H9 (cell line): Measurements from ENCODE around the gene TMEM98. TPM values are rescaled to one million over a fixed set of nuclear protein-coding genes. Genes with fewer than 3 reads are reported as not detected.

Experiments
- DNase-seq: peaks from one replicate; pipeline ENCODE4 v3.0.0-alpha.2; 2017
- H2AFZ ChIP-seq: one replicate; pipeline ENCODE4 v1.6.1; 2013; ENCODE audit warnings: mild to moderate bottlenecking, low read length, control low read depth, moderate library complexity
- H2AK5ac ChIP-seq: 2 replicates; pipeline ENCODE4 v1.6.1; 2013; ENCODE audit warnings: low read length, control low read depth, mixed read lengths; ENCODE audit not compliant: insufficient read length
- H2BK120ac ChIP-seq: one replicate; pipeline ENCODE4 v1.6.1; 2013; ENCODE audit warnings: low read depth, mild to moderate bottlenecking, low read length, control low read depth, inconsistent platforms; ENCODE audit not compliant: poor library complexity, severe bottlenecking
- H2BK12ac ChIP-seq: 2 replicates; pipeline ENCODE4 v1.6.1; 2013; ENCODE audit warnings: low read length, control low read depth, mixed read lengths, low read depth; ENCODE audit not compliant: insufficient read length
- H2BK15ac ChIP-seq: 2 replicates; pipeline ENCODE4 v1.6.1; 2013; ENCODE audit warnings: low read depth, low read length, control low read depth
- H2BK20ac ChIP-seq: one replicate; pipeline ENCODE4 v1.6.1; 2013; ENCODE audit warnings: low read depth, mild to moderate bottlenecking, low read length, control low read depth, inconsistent platforms; ENCODE audit not compliant: poor library complexity, severe bottlenecking
- H2BK5ac ChIP-seq: 2 replicates; pipeline ENCODE4 v1.6.1; 2013; ENCODE audit warnings: low read length, control low read depth, mixed read lengths; ENCODE audit not compliant: insufficient read length
- H3K14ac ChIP-seq: 2 replicates; pipeline ENCODE4 v1.6.1; 2013; ENCODE audit warnings: low read length, control low read depth; ENCODE audit not compliant: insufficient read depth
- H3K18ac ChIP-seq: 2 replicates; pipeline ENCODE4 v1.6.1; 2013; ENCODE audit warnings: low read depth, mild to moderate bottlenecking, mixed read lengths, low read length, control low read depth; ENCODE audit not compliant: insufficient read length
- H3K23ac ChIP-seq: 2 replicates; pipeline ENCODE4 v1.6.1; 2013; ENCODE audit warnings: low read length, control low read depth, mixed read lengths, low read depth; ENCODE audit not compliant: insufficient read length
- H3K23me2 ChIP-seq: 2 replicates; pipeline ENCODE4 v1.6.1; 2013; ENCODE audit warnings: low read depth, mild to moderate bottlenecking, mixed read lengths, low read length, control low read depth; ENCODE audit not compliant: insufficient read length, poor library complexity, severe bottlenecking
- H3K27ac ChIP-seq: 2 replicates; pipeline ENCODE4 v1.5.1; 2013; ENCODE audit warnings: low read length, control low read depth, mixed read lengths, low read depth; ENCODE audit not compliant: insufficient read length
- H3K27me3 ChIP-seq: 2 replicates; pipeline ENCODE4 v1.6.1; 2013; ENCODE audit warnings: low read length, control low read depth, inconsistent platforms; ENCODE audit not compliant: insufficient read depth
- H3K4ac ChIP-seq: 2 replicates; pipeline ENCODE4 v1.6.1; 2013; ENCODE audit warnings: low read depth, mild to moderate bottlenecking, control low read depth, inconsistent platforms, low read length, moderate library complexity
- H3K4me1 ChIP-seq: 2 replicates; pipeline ENCODE4 v1.6.1; 2013; ENCODE audit warnings: low read length, control low read depth, inconsistent platforms; ENCODE audit not compliant: insufficient read depth
- H3K4me2 ChIP-seq: 2 replicates; pipeline ENCODE4 v1.6.1; 2013; ENCODE audit warnings: low read length, control low read depth, mixed read lengths; ENCODE audit not compliant: insufficient read length, insufficient read depth
- H3K56ac ChIP-seq: 2 replicates; pipeline ENCODE4 v1.6.1; 2013; ENCODE audit warnings: low read depth, mild to moderate bottlenecking, mixed read lengths, low read length, control low read depth; ENCODE audit not compliant: insufficient read length
- H3K79me1 ChIP-seq: 2 replicates; pipeline ENCODE4 v1.6.1; 2013; ENCODE audit warnings: low read depth, mild to moderate bottlenecking, moderate library complexity, low read length, control low read depth, inconsistent platforms; ENCODE audit not compliant: insufficient read depth, poor library complexity, severe bottlenecking
- H3K79me2 ChIP-seq: 2 replicates; pipeline ENCODE4 v1.6.1; 2013; ENCODE audit warnings: low read length, control low read depth, inconsistent platforms; ENCODE audit not compliant: insufficient read depth
- H3K9ac ChIP-seq: 2 replicates; pipeline ENCODE4 v1.6.1; 2013; ENCODE audit warnings: low read length, control low read depth, mixed read lengths; ENCODE audit not compliant: insufficient read length; ENCODE audit errors: extremely low read depth
- H3K9me3 ChIP-seq: one replicate; pipeline ENCODE4 v1.6.1; 2013; ENCODE audit warnings: low read depth, low read length, inconsistent platforms; ENCODE audit not compliant: control insufficient read depth
- H3T11ph ChIP-seq: one replicate; pipeline ENCODE4 v1.6.1; 2013; ENCODE audit warnings: mild to moderate bottlenecking, low read length, control low read depth, inconsistent platforms
- H4K20me1 ChIP-seq: one replicate; pipeline ENCODE4 v1.6.1; 2013; ENCODE audit not compliant: control insufficient read depth, insufficient read length, insufficient read depth
- H4K5ac ChIP-seq: 2 replicates; pipeline ENCODE4 v1.6.1; 2013; ENCODE audit warnings: low read depth, mild to moderate bottlenecking, mixed read lengths, low read length, control low read depth; ENCODE audit not compliant: insufficient read length
- H4K8ac ChIP-seq: replicated peaks from 2 replicates; pipeline ENCODE4 v1.6.1; 2013; ENCODE audit warnings: low read length, control low read depth, mixed read lengths, low read depth; ENCODE audit not compliant: insufficient read length
- H4K91ac ChIP-seq: 2 replicates; pipeline ENCODE4 v1.6.1; 2013; ENCODE audit warnings: low read depth, mild to moderate bottlenecking, moderate library complexity, mixed read lengths, low read length, control low read depth; ENCODE audit not compliant: insufficient read length
- H3K27ac Mint-ChIP-seq, 3 experiments: 2 replicates in 2 of 3; 3 replicates in 1 of 3; pipeline ENCODE4 v1.8.0; 2020 to 2021; ENCODE audit warnings: mixed read lengths in 3 of 3, mild to moderate bottlenecking in 1 of 3, moderate library complexity in 1 of 3
- H3K27me3 Mint-ChIP-seq: 2 replicates; pipeline ENCODE4 v1.8.0; 2021; ENCODE audit warnings: low read depth, mild to moderate bottlenecking, moderate library complexity, mixed read lengths
- H3K36me3 Mint-ChIP-seq, 3 experiments: 2 replicates in 2 of 3; 3 replicates in 1 of 3; pipeline ENCODE4 v1.8.0; 2020 to 2021; ENCODE audit warnings: low read depth in 3 of 3, mixed read lengths in 3 of 3; ENCODE audit not compliant: insufficient read depth in 1 of 3
- H3K4me1 Mint-ChIP-seq, 2 experiments: 2 replicates each; pipeline ENCODE4 v1.8.0; 2020; ENCODE audit warnings: mixed read lengths in 2 of 2
- H3K4me3 Mint-ChIP-seq, 2 experiments: 2 replicates in 1 of 2; 3 replicates in 1 of 2; pipeline ENCODE4 v1.8.0; 2020 to 2021; ENCODE audit warnings: mild to moderate bottlenecking in 2 of 2, mixed read lengths in 2 of 2, moderate library complexity in 1 of 2
- H3K9me3 Mint-ChIP-seq, 2 experiments: 2 replicates in 1 of 2; 3 replicates in 1 of 2; pipeline ENCODE4 v1.8.0; 2020; ENCODE audit warnings: mild to moderate bottlenecking in 2 of 2, mixed read lengths in 2 of 2, moderate library complexity in 1 of 2
- WGBS: extraction: QIAGEN DNeasy Blood & Tissue Kit; methylation state at CpG from one replicate; pipeline ENCODE4 v1.1.7; 2013; ENCODE audit warnings: missing lambda C conversion rate, low lambda C conversion rate, mixed read lengths; ENCODE audit not compliant: insufficient read length; ENCODE audit errors: extremely low coverage; 5-methylcytosine and 5-hydroxymethylcytosine counted together
- total RNA-seq: library from RNA; stranded (reverse); gene quantifications from 2 replicates; pipeline ENCODE4 v1.2.1, GENCODE V29; 2021
- TF ChIP-seq, protein P1 (sequence below): fragments of 200-600 bp; sonication (generic); conservative IDR thresholded peaks from 3 replicates; pipeline ENCODE4 v1.8.0; 2021; ENCODE audit warnings: antibody characterized with exemption, mild to moderate bottlenecking

TMEM98 gene
- total RNA-seq, 1 experiment from 2014 or later = 78.4 TPM

DNA sequence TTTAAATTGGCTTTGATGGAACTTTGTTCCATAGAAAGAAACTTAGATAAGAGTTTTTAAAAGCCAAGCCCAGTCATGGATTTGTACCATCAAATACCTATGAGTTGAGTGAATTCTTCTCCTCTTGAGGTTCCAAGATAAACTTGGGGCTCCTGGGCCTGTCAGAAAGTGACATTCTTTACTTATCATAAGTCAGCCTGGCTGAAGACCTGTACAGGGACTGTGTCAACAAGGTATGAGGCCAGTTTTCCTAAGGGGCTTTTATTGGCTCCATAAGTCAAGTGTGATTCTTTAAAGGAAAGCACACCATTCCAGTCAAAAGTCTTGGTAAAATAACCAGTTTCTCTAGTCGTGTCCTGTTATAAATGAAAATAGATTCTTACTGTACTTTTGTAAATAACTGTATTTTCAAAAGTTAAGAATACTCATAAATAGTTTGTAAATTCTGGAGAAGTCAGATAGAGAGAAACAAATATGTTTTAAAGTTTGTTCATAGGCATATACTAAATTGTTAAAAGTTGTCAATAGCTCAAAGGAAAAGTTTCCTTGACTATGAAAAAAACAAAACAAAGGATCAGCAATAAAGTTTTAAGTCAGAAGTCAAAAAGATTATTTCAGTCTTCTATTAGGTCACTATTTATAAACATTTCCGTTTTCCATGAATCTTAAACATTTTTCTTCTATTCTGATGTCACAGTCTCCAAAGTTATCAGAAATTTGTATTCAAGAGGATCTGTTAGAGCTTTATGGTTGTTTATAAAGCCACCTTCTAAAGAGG lies 28.5 kb upstream of the TMEM98 start:
- Mint-ChIP-seq H3K36me3 (peaks cover 0 to 9% (median 2%) of the 10 kb centered on the region in 3 experiments; a peak in 3 of 7 replicates), H3K9me3 (peaks cover 9 to 14% of the 10 kb centered on the region in 2 experiments), H3K27ac (no peak overlapping the region), H3K4me3 (no peak overlapping the region), H3K27me3 (peaks cover 4% of the 10 kb centered on the region; the same call in 1 of the 2 replicates), H3K4me1 (no peaks in the 10 kb centered on the region)
- H2BK15ac ChIP-seq = no peak overlapping the region
- H3K79me2 ChIP-seq = no peaks in the 10 kb centered on the region
- no peak overlapping the region for H3K9ac ChIP-seq
- H3K23me2 ChIP-seq = no peaks in the 10 kb centered on the region
- no peaks in the 10 kb centered on the region for H3K9me3 ChIP-seq
- no peak for DNase-seq
- no peak overlapping the region for H4K5ac ChIP-seq
- no peak overlapping the region for H2AK5ac ChIP-seq
- H3K4me1 ChIP-seq = no peaks in the 10 kb centered on the region
- H2BK5ac ChIP-seq = no peak overlapping the region
- H4K91ac ChIP-seq = no peak overlapping the region
- H3K14ac ChIP-seq = no peak overlapping the region
- H3K23ac ChIP-seq = no peak overlapping the region
- no peak overlapping the region for H3T11ph ChIP-seq
- no peak overlapping the region for H2BK120ac ChIP-seq
- no CpG with 5 or more reads among the region's 2 CpGs for WGBS
- no peak overlapping the region for H4K8ac ChIP-seq
- no peaks in the 10 kb centered on the region for H4K20me1 ChIP-seq
- H2BK12ac ChIP-seq = no peak overlapping the region
- H3K4ac ChIP-seq = no peak overlapping the region
- H3K79me1 ChIP-seq = no peaks in the 10 kb centered on the region
- TF ChIP-seq, protein P1, sequence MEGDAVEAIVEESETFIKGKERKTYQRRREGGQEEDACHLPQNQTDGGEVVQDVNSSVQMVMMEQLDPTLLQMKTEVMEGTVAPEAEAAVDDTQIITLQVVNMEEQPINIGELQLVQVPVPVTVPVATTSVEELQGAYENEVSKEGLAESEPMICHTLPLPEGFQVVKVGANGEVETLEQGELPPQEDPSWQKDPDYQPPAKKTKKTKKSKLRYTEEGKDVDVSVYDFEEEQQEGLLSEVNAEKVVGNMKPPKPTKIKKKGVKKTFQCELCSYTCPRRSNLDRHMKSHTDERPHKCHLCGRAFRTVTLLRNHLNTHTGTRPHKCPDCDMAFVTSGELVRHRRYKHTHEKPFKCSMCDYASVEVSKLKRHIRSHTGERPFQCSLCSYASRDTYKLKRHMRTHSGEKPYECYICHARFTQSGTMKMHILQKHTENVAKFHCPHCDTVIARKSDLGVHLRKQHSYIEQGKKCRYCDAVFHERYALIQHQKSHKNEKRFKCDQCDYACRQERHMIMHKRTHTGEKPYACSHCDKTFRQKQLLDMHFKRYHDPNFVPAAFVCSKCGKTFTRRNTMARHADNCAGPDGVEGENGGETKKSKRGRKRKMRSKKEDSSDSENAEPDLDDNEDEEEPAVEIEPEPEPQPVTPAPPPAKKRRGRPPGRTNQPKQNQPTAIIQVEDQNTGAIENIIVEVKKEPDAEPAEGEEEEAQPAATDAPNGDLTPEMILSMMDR = no peak
- no peak overlapping the region for H2BK20ac ChIP-seq
- no peak overlapping the region for H3K27ac ChIP-seq
- no peak overlapping the region for H3K18ac ChIP-seq
- no peaks in the 10 kb centered on the region for H3K27me3 ChIP-seq
- H3K56ac ChIP-seq = no peak overlapping the region
- H3K4me2 ChIP-seq = no peak overlapping the region
- no peak overlapping the region for H2AFZ ChIP-seq
